CMK (cell line): ENCODE results near the gene PGLYRP4.
"Not testable (repeated sequence)": the region's sequence is repeated elsewhere in the genome, so short reads cannot be mapped to it uniquely, and the experiment has no call there.

Experiments used
- DNase-seq: peaks from one replicate; pipeline ENCODE4 v3.0.0-alpha.2; 2010; ENCODE audit warnings: low read depth

The PGLYRP4 gene

DNA sequence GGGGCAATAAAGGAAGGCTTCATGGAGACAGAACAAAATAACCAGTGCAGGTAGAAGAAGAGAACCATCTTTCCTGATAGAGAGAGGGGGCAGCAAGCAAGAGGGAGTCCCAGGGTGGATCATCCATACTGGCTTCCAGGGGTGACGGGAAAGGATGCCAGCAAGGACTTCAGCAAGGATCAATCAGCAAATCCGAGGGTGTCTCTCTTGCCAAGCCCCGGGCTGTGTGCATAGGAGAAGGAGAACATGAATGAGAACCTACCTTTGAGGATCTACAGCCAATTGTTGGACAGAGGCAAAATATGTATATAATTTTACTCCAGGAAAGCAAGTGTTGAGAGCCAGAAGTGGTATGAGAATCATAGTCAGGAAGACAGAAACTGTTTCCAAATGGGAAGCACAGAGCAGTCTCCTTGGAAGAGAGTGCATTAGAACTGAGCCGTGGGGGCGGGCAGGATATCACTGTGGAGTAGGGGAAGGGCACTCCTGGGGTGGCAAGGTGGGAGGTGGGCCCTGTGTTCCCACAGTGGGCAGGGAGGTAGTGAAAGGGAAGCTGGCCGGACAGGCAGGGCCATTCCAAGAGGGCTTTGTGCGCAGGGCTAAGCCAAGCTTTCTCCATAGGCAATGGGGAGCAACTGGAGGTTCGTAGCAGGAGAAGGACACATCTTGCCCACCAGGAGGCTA lies 7.9 kb upstream of the PGLYRP4 start:
- DNase-seq, result no peak

- DNase-seq, result no peak
Measured at GRCh38 chr1:153355445-153356071, 6.9 kb upstream of the PGLYRP4 start.

- no peak for DNase-seq
Measured at GRCh38 chr1:153354515-153355193, 6.0 kb upstream of the PGLYRP4 start.

- no peak for DNase-seq
Measured at GRCh38 chr1:153353226-153353947, 4.7 kb upstream of the PGLYRP4 start.

GRCh38 chr1:153352523-153352922 lies 3.9 kb upstream of the PGLYRP4 start:
- DNase-seq, result peak; percentile 35

DNA sequence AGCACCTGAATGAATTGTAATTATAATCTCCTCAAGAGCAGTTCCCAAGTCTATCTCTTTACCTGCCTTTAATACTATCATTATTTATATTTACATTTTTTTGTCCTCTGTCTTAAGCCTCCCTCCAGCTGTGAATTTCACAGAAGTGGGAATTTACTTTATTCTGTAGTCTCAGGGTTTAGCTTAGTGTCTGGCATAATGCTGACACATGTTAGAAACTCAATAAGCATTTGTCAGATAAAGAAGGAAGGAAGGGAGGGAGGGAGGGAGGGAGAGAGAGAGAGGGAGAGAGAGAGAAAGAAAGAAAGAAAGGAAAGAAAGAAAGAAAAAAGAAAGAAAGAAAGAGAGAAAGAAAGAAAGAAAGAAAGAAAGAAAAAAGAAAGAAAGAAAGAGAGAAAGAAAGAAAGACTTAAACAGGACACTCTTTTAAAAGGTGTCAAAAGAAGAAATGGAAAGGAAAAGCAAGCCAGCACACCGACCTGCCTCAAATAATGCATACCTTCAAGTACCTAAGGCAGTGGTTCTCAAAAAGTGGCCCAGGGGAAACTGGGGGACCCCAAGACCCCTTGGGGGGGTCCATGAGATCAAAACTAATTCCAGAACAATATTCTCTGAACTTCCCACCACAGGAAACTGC lies 1.8 kb upstream of the PGLYRP4 start:
- no peak for DNase-seq

DNA sequence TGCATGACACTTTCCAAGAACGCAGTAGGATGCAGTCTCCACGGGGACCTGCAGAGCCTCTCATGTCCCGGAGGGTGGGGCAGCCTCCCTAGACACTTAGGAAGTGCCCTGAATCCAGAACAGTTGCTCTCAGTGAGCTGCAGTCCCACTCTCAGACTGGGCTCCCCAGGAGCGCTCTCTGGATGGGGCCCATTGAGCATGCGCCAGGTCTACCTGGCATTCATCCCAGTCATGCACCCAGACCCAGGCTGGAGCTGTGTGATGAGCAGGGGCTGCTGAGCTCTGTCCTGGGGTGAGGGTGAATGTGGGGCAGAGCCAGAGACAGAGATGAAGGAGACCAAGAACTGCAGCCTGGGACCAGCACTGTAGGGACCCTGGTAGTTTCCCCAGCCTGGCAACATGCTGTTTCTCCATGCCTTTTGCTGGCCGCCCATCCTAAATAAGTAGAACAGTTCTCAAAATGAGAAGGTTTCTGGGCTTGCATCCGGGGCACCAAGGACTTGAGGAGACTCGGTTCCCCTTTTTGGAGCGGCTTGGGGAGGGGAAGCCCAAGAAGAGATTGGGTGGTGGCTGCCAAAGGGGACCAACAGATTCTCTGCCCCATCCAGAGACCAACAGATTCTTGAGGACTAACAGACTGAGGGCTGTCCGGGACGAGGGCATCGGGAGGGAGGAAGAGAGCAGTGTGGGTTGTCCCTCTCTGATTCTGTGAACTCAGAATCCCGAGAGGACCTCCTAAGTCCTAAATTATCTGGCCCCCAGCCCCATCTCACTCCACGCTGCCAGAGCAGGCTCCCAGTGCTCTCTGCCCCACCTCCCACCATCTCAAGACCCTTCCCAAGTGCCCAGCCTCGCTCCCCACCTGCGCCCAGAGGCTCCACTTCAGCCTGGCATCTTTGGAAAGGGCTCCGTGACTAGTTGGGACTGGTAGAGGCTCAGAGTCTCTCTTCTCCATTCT lies 1.0 kb upstream of the PGLYRP4 start:
- DNase-seq, result no peak

DNA sequence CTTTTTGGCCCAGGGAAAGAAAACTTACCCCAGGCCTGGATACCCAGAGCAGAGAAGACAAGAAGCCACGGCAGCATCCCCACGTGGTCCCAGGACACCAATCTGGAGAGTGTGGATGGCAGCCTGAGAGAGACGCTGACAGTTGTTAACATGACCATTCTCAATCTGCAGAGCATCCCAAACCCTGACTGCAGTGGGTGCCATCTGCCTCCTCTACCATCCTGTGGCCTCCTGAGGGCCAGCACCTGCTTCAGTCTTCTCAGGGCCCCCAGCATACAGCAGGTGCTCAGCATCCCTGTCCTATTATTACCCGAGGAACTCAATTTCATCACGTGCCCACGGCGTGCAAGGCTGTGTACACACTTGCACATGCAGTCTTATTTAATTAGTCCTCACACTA lies 785 bp downstream of the PGLYRP4 start:
- DNase-seq, result no peak

GRCh38 chr1:153347049-153347448 lies 1.6 kb downstream of the PGLYRP4 start:
- not testable (repeated sequence) for DNase-seq

DNA sequence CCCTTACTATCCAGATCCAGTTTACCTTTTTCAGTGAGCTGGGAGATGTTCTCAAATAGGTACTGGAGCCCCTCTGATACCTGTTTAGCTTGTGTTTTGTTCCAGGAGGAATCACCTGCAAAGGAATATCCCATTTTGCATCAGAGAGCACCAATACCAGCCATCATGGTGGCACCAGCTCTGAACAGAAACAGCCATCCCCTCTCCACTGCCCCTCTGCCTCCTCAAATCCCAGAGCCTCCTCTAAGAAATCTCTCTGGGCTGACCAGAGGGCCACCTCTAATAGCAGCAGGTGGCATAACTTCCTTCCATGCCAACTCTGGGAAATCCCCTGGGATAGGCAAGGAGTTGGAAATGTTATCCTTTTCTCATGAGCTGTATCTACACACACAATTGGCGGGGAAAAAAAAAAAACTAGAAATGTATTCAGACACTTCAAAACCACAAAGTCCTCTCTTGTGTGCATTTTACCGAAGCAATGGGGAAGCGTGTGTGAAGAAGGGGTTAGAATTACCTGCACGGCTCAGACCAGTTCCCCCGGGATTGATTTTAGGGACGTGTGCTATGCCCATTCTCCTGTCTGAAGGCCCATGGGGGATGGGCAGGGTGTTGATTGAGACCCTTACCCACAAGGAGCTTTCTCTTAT lies 2.4 kb downstream of the PGLYRP4 start:
- DNase-seq, result no peak

- DNase-seq, result no peak
Measured at GRCh38 chr1:153345187-153346076, 3.2 kb downstream of the PGLYRP4 start.

- DNase-seq, result no peak
Measured at GRCh38 chr1:153344718-153345025, 4.0 kb downstream of the PGLYRP4 start.

DNA sequence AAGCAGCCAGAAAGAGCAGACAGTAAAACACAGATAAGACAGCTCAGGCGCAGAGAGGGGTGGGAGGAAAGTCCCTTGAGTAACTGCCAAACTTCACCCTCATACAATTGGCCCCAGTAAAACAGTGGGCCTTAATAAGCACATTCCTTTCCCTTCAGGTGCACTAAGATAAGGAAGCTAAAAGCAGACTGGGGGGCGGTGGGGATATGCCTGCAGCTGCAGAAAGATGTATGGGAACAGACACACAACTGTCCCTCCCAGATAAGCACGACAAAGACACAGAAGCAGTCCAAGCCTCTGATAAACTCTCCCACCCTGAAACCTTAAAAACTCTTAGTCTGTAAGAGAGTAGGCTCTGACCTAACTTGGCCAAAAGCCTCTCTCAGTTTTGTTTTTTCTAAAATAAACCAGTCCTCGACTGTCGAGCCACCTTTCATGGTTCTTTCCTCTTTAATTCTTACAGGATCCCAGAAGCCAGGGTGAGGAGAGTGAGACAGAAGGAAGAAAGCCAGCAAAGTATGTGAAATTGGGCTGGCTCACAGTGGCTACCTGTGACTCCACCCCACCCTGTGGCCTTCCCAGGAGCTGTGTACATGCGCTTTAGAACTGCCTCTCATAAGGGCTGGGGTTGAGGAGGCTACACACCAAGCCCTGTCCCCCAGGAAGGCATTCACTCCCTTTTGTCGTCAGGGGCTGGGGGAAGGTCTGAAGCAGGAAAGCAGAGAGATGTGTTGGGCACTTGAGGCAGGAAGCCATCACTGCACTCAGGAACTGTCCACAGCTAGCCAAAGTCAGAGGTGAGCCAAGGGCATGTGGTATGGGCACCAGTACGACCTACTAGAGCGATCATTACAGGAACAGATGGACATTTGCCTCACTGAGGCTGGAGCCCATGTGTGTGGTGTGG lies 4.6 kb downstream of the PGLYRP4 start:
- DNase-seq, result peak; percentile 69

DNA sequence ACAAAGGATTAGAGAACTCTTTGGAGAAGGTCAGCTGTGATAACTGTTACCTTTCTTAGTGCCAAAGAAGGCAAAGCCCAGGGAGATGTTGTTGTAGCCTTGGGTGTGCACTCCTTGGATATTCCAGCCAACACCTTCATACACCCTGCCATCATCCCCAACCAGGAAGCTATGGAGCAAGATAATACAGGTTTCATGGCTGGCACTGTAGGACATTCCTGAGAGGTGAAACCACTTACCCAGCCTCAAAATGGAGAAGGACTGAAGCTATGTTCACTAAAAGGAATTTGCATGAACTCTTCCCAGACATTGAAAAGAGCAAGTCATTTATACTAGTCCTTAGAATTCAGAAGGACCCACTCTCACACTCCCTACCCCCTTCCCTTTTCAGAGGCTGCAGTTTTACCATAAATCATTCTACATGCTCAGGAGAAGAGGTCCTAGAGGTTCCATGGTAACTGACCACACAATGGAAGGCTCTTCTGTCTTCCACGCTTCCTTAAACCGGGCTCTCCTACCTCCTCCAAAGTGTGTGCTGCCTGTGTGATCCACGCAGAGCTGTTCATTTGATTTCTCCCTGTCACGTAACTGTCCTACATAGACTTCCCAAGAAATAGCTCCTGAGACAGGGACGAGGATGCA lies 5.5 kb downstream of the PGLYRP4 start:
- no peak for DNase-seq

GRCh38 chr1:153342178-153342577 lies 6.5 kb downstream of the PGLYRP4 start:
- no peak for DNase-seq

- DNase-seq, result no peak
Measured at GRCh38 chr1:153341431-153341934, 7.2 kb downstream of the PGLYRP4 start.

DNA sequence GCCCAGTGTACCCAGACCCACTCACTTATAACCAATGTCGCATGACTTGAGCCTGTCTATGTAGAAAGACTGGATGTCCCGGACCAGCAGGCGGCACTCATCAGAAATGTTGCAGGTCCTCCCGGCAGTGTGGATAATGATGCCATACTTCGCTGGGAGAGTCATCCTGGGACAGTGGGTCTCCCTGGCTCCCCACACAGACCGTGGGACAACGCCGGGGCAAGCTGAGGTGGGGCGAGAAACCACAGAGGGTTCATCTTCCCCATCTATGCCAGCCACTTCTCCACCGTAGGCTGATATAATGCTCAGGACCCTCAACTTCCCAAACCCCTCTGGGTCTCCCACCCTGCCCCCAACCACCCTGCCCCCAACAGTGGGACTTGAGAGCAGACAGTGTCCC lies 8.3 kb downstream of the PGLYRP4 start:
- DNase-seq, result no peak

DNA sequence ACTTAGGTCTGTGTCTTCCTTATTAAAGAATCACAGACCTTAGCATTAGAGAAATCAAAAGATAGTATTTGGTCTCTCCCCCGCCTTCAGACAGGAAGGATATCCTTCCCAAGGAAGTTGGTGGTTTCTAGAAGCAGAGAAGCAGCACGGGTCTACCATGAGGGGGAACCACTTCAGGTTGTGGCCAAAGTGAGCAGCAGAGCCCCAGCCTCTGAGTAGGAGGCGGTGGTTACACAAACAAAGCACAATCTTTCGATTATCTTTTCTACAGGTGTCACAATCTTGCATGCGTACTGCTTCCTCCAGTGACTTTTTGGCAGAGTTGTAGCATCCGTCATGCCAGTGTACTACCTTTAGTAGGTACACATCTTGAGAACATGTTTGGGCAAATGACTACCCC lies 8.8 kb downstream of the PGLYRP4 start:
- no peak for DNase-seq
